Measurements from ENCODE around the gene DNAH17. TPM values are rescaled to one million over a fixed set of nuclear protein-coding genes. Genes with fewer than 3 reads are reported as not detected.

Gene DNAH17
- total RNA-seq, 8 experiments from 2014 or later, result 0.27 to 1.9 (median 0.67) TPM

DNA sequence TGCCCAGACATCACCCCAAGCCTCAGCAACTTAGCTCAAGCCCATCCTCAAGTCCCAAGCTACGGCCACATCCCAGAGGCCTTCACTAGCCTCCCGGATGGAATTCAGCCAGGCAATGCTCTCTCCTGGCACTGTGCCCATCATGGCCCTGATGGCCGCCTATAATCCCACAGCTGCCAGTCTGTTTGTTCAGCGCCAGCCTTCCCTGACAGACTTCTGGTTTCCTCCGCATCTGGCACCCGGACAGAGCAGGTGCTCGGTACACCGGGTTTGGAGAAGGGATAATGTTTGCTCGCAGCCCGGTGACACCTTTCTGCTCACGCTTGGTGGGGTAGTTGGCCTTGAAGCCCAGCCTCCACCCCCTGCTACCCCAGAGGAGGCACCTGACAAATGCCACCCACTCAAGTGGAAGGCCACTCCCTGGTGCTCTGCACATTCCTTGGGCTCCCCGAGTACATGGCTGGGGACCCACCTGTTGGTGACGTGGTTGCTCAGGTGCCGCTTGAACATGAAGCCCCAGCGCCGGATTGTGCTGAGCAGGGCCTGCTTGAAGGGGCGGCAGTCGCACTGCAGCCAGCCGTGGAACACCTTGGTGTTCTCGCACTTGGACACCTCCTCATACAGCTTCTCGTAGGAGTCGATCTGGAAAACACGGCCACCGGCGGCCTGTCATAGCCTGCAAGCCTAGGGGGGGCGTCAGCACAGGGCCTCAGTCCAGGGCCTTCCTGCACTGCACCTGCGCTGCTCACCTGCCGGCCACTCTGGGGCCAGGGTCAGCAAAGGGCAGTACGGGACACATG, 47.1 kb downstream of the DNAH17 start:
- Histone ChIP-seq H3K4me3 (no peak overlapping the region), H3K4me1 (replicated peaks in 1 of 2) (peaks cover 0 to 4% of the 10 kb centered on the region in 2 donors), H3K27ac (no peak overlapping the region)
- ATAC-seq (replicated peaks in 6 of 8), result no peak
- WGBS, 10 experiments, result 60 to 100% (median 95%) methylated on average over 2 to 5 of the region's 29 CpGs; no CpG with 5 or more reads in 4 of the 10 experiments
- in situ Hi-C loops (cut with MboI; ENCODE audit: low pct_unique_long_range_greater_than_20kb in 2 of 9, low sequenced_read_pairs in 9 of 9, unreplicated experiment in 9 of 9), result no loop called here

DNA sequence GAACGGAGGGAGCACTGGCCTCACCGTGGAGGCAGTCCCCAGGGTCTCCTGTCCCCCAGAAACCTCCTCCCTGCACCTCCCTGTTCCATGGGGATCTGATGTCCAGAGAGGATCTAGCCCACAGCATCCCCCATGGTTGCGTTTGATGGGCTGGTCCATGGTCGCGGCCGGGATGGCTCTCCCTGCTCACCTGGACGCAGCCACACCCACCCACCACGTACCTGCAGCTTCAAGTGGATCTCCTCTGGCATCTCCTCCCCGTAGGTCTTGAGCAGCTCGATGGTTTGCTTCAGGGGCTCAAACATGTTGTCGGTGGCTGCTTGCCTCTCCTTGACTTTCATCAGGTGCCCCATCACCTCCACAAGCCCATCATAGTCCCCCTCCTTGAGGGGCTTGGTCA, 47.9 kb downstream of the DNAH17 start:
- 82% methylated on average over 4 of the region's 11 CpGs; no CpG with 5 or more reads in 9 of the 10 experiments for WGBS, 10 experiments
- Histone ChIP-seq H3K4me1 (replicated peaks in 1 of 2) (peaks cover 0 to 2% of the 10 kb centered on the region in 2 donors), H3K27ac (no peak overlapping the region), H3K4me3 (no peak overlapping the region)
- in situ Hi-C loops (cut with MboI; ENCODE audit: low pct_unique_long_range_greater_than_20kb in 2 of 9, low sequenced_read_pairs in 9 of 9, unreplicated experiment in 9 of 9), result no loop called here
- ATAC-seq (replicated peaks in 6 of 8), result no peak

DNA sequence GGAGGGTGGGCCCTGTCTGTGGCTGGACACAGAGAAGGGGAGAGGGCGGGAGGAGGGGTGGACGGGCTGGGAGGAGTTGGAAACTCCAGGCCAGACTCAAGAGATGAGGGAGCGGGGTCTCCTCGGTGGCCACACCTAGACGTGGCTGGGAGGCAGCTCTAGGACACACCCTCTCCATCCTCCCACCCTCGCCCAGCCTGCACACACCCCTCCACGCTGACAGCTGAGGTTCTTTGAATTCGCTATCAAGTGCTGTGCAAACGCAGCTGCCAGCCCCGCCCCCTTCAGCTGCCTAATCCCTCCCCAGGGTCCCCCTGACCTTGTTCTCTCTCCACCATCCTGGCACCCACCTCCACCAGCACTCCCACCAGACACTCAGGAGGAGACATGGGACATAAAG, 48.7 kb downstream of the DNAH17 start:
- Histone ChIP-seq H3K4me1 (replicated peaks in 1 of 2) (peaks cover 0 to 2% of the 10 kb centered on the region in 2 donors), H3K27ac (no peak overlapping the region), H3K4me3 (no peak overlapping the region)
- ATAC-seq (replicated peaks in 6 of 8), result peak; percentile 43 to 91 (median 86)
- in situ Hi-C loops (cut with MboI; ENCODE audit: low pct_unique_long_range_greater_than_20kb in 2 of 9, low sequenced_read_pairs in 9 of 9, unreplicated experiment in 9 of 9), result no loop called here
- no CpG with 5 or more reads among the region's 10 CpGs for whole genome bisulfite sequencing, 10 experiments

DNA sequence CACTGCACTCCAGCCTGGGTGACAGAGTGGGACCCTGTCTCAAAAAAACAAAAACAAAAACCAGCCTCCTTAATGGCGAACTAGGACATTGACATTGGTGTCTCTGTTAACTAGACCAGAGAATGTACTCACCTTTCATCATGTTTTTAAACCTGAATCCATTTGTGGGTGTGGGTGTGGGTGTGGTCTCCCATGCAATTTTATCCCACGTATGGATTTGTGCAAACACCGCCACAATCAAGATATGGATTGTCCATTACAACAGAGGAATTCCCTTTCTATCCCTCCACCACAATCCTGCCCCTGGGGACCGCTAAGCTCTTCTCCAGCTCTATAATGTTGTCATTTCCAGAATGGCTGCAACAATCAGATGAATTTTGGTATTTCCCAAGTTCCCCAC, 49.9 kb downstream of the DNAH17 start:
- WGBS, 10 experiments, result 14 to 100% (median 92%) methylated on average over 1 to 4 of the region's 4 CpGs; no CpG with 5 or more reads in 3 of the 10 experiments

DNA sequence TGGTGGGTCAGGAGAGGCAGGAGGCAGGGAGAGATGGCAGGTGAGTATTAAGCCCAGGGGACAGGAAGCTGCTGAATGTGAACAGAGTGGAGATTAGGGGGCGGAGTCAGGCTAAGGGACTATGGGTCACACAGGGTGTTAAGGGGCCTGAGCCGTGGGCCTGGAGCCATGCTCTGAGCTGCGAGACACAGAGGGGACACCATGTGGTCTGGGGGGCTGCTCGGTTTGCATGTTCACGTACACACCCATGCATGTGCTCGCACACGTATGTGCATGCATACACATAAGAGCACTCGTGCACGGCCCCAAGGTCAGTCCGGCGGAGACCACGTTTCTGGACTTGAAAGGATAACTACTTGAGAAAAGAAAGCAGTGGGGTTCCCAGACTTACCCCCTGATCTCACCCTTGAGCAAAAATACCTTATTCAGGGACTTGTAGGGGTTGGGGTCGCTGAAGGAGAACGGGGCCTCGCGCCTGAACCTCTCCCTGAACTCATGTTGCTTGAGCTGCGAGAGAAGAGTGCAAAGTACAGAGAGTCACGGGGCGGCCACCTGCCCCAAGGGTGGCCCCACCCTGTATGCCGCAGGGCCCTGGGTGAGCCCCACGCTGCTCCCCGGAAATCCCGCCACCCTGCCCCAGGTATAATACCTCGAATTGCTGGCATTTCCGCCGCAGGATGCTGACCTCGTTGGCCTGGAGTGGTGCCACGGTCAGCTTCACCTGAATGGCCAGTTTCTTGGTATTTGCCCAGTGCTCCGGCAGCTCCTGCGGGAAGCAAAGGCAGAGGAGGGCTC, 50.8 kb downstream of the DNAH17 start:
- in situ Hi-C loops (cut with MboI; ENCODE audit: low pct_unique_long_range_greater_than_20kb in 2 of 9, low sequenced_read_pairs in 9 of 9, unreplicated experiment in 9 of 9), result no loop called here
- H3K27ac ChIP-seq, result no peak overlapping the region
- no peak overlapping the region for H3K4me3 ChIP-seq
- ATAC-seq (replicated peaks in 6 of 8), result peak in 2 of 8 experiments; percentile 30 to 34
- 63 to 100% (median 91%) methylated on average over 1 to 15 of the region's 30 CpGs; no CpG with 5 or more reads in 2 of the 10 experiments for WGBS, 10 experiments
- peaks cover 0 to 2% of the 10 kb centered on the region in 2 donors for H3K4me1 ChIP-seq (replicated peaks in 1 of 2)

More for the DNA sequence above, 49.9 kb downstream of the DNAH17 start:
- H3K4me3 ChIP-seq, result no peak overlapping the region
- no peak for ATAC-seq (replicated peaks in 6 of 8)
- H3K27ac ChIP-seq, result no peak overlapping the region
- in situ Hi-C loops (cut with MboI; ENCODE audit: low pct_unique_long_range_greater_than_20kb in 2 of 9, low sequenced_read_pairs in 9 of 9, unreplicated experiment in 9 of 9), result no loop called here
- H3K4me1 ChIP-seq (replicated peaks in 1 of 2), result peaks cover 0 to 2% of the 10 kb centered on the region in 2 donors

GRCh38 chr17:78525511-78526160, 51.6 kb downstream of the DNAH17 start:
- no peak for ATAC-seq (replicated peaks in 6 of 8)
- Histone ChIP-seq H3K4me3 (no peak overlapping the region), H3K27ac (no peak overlapping the region), H3K4me1 (replicated peaks in 1 of 2) (peaks cover 0 to 2% of the 10 kb centered on the region in 2 donors)
- 40 to 100% (median 94%) methylated on average over 1 to 13 of the region's 17 CpGs; no CpG with 5 or more reads in 3 of the 10 experiments for WGBS, 10 experiments
- in situ Hi-C loops (cut with MboI; ENCODE audit: low pct_unique_long_range_greater_than_20kb in 2 of 9, low sequenced_read_pairs in 9 of 9, unreplicated experiment in 9 of 9), result no loop called here

- Histone ChIP-seq H3K4me1 (replicated peaks in 1 of 2) (peaks cover 0 to 2% of the 10 kb centered on the region in 2 donors), H3K27ac (no peak overlapping the region), H3K4me3 (no peak overlapping the region)
- ATAC-seq (replicated peaks in 6 of 8), result no peak
- in situ Hi-C loops (cut with MboI; ENCODE audit: low pct_unique_long_range_greater_than_20kb in 2 of 9, low sequenced_read_pairs in 9 of 9, unreplicated experiment in 9 of 9), result loop anchor here in 1 of 9 experiments (25.0 kb wide), 1 partner anchor 187 kb away; no protein-coding TSS in a partner anchor
- 77 to 100% (median 100%) methylated on average over 1 to 7 of the region's 23 CpGs; no CpG with 5 or more reads in 7 of the 10 experiments for WGBS, 10 experiments
Observed at GRCh38 chr17:78524870-78525510, 52.2 kb downstream of the DNAH17 start.

DNA sequence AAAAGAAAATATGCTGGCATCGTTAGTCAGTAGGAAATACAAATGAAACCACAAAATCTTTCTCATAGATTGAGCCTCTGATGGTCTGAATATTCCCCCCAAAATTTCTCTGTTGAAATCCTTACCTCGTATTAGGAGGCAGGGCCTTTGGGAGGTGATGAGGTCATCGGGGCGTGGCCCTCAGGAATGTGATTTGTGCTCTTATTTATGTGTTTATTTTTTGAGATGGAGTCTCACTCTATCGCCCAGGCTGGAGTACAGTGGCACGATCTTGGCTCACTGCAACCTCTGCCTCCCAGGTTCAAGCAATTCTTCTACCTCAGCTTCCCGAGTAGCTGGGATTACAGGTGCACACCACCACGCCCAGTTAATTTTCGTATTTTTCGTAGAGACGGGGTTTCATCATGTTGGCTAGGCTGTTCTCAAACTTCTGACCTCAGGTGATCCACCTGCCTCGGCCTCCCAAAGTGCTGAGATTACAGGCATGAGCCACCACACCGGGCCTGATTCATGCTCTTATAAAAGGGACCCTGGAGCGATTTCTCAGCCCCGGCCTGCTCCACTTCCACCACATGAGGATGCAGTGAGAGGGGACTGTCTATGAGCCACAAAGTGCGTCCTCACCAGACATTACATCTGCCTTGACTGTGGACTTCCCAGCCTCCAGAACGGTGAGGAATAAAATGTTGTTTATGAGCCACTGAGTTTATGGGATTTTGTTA, 53.1 kb downstream of the DNAH17 start:
- H3K4me3 ChIP-seq, result no peak overlapping the region
- WGBS, 10 experiments, result 54 to 100% (median 74%) methylated on average over 1 to 13 of the region's 17 CpGs
- no peak overlapping the region for H3K27ac ChIP-seq
- H3K4me1 ChIP-seq (replicated peaks in 1 of 2), result peaks cover 0 to 2% of the 10 kb centered on the region in 2 donors
- ATAC-seq (replicated peaks in 6 of 8), result no peak
- in situ Hi-C loops (cut with MboI; ENCODE audit: low pct_unique_long_range_greater_than_20kb in 2 of 9, low sequenced_read_pairs in 9 of 9, unreplicated experiment in 9 of 9), result loop anchor here in 1 of 9 experiments (25.0 kb wide), 1 partner anchor 188 kb away; no protein-coding TSS in a partner anchor

DNA sequence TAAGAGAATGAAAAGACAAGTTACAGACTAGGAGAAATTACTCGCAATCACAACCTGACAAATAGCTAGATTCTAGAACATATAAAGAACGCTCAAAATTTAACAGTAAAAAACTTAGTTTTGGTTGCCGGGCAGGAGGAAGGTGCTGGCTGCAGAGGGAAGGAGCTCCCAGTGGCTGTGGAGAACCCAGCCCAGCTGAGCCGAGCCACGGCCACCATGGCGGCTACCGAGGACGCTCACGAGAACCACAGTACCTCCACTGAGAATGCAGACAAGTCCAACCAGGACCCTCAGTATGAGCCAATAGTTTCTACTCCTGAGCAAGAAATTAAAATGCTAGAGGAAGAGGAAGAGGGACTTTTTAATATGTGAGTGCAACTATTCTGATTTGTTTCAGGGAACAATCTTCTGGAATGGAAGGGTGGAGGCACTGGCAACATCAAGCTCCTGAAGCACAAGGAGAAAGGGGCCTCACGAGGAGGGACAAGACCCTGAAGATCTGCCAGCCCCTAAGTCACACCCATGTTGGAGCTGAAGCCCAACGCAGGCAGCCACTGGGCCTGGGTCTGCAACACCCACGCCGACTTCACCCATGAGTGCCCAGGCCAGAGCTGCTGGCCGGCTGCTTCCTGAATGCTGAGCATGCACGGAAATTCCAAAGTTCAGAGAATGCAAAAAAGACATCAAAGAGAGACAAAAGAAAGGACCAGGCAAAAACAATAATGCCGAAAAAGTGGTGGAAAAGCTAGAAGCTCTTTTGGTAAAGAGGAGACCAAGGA, 55.0 kb downstream of the DNAH17 start:
- no peak for ATAC-seq (replicated peaks in 6 of 8)
- no peak overlapping the region for H3K4me3 ChIP-seq
- WGBS, 10 experiments, result 67 to 100% (median 91%) methylated on average over 1 to 12 of the region's 16 CpGs
- in situ Hi-C loops (cut with MboI; ENCODE audit: low pct_unique_long_range_greater_than_20kb in 2 of 9, low sequenced_read_pairs in 9 of 9, unreplicated experiment in 9 of 9), result loop anchor here in 1 of 9 experiments (25.0 kb wide), 1 partner anchor 190 kb away; no protein-coding TSS in a partner anchor
- H3K27ac ChIP-seq, result no peak overlapping the region
- peaks cover 0 to 2% of the 10 kb centered on the region in 2 donors for H3K4me1 ChIP-seq (replicated peaks in 1 of 2)

DNA sequence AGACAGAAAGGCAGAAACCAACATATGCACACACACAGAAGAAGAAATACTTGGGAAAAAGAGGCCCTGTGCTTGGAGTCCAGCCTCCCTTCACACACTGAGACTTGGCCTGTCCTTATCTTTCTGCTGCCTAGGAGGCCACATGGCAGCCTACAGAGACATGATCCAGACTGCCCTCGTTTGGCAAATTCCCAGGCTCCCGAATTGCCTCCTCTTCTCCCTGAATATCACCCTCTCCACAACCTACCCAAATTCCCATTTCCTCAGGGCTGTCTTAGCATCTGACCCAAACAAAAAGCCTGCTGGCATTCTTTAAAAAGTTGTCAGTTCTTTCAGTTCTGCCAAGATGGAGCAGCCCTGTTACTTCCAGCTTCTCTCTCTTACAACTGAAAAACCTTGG, 59.8 kb downstream of the DNAH17 start:
- Histone ChIP-seq H3K4me3 (no peak overlapping the region), H3K4me1 (replicated peaks in 1 of 2) (no peaks in the 10 kb centered on the region), H3K27ac (no peak overlapping the region)
- in situ Hi-C loops (cut with MboI; ENCODE audit: low pct_unique_long_range_greater_than_20kb in 2 of 9, low sequenced_read_pairs in 9 of 9, unreplicated experiment in 9 of 9), result loop anchor here in 1 of 9 experiments (25.0 kb wide), 1 partner anchor 195 kb away; no protein-coding TSS in a partner anchor
- no peak for ATAC-seq (replicated peaks in 6 of 8)
- 25 to 100% (median 80%) methylated on average over 1 to 2 of the region's 2 CpGs; no CpG with 5 or more reads in 2 of the 10 experiments for WGBS, 10 experiments

- Histone ChIP-seq H3K27ac (no peak overlapping the region), H3K4me3 (no peak overlapping the region), H3K4me1 (replicated peaks in 1 of 2) (no peaks in the 10 kb centered on the region)
- WGBS, 10 experiments, result 40 to 100% (median 83%) methylated on average over 1 to 4 of the region's 4 CpGs; no CpG with 5 or more reads in 5 of the 10 experiments
- no peak for ATAC-seq (replicated peaks in 6 of 8)
- in situ Hi-C loops (cut with MboI; ENCODE audit: low pct_unique_long_range_greater_than_20kb in 2 of 9, low sequenced_read_pairs in 9 of 9, unreplicated experiment in 9 of 9), result loop anchor here in 1 of 9 experiments (25.0 kb wide), 1 partner anchor 197 kb away; no protein-coding TSS in a partner anchor
Observed at GRCh38 chr17:78515480-78515879, 61.7 kb downstream of the DNAH17 start.
